Measurements from ENCODE around the gene TRAK2.
"Not testable (repeated sequence)": the region's sequence is repeated elsewhere in the genome, so short reads cannot be mapped to it uniquely, and the experiment has no call there.

The TRAK2 gene

GRCh38 chr2:201441409-201441808, 9.8 kb downstream of the TRAK2 start:
- Histone ChIP-seq H3K36me3 (ENCODE audit: control insufficient read depth in 1 of 2, insufficient read depth in 2 of 2, low read length in 2 of 2) (no peaks in the 10 kb centered on the region), H3K4me1 (ENCODE audit: control insufficient read depth in 1 of 2, insufficient read depth in 2 of 2, low read length in 2 of 2) (no peaks in the 10 kb centered on the region), H3K27me3 (ENCODE audit: insufficient read depth, low read length) (no peaks in the 10 kb centered on the region), H4K8ac (ENCODE audit: low read depth, low read length) (no peak overlapping the region), H2BK120ac (ENCODE audit: insufficient read depth, low read length, poor library complexity) (no peak overlapping the region), H4K12ac (ENCODE audit: low read depth, low read length) (no peak overlapping the region), H3K4ac (ENCODE audit: low read depth, low read length) (no peak overlapping the region), H3K27ac (ENCODE audit: low read depth, low read length) (no peak overlapping the region), H2AK5ac (ENCODE audit: low read length) (no peak overlapping the region), H3K9ac (ENCODE audit: low read length) (no peak overlapping the region), H3K79me2 (ENCODE audit: control insufficient read depth, insufficient read depth, low read length, poor library complexity) (no peaks in the 10 kb centered on the region), H3K9me3 (ENCODE audit: insufficient read depth, low read depth, low read length) (no peaks in the 10 kb centered on the region), H3K23ac (ENCODE audit: low read length) (no peak overlapping the region), H3K18ac (ENCODE audit: low read length) (no peak overlapping the region), H3K4me2 (ENCODE audit: low read length) (no peak overlapping the region), H3K79me1 (ENCODE audit: low read length) (no peaks in the 10 kb centered on the region), H2BK12ac (ENCODE audit: low read length) (no peak overlapping the region), H2BK5ac (ENCODE audit: low read depth, low read length, poor library complexity) (no peak overlapping the region), H3K14ac (ENCODE audit: low read length) (no peak overlapping the region), H4K91ac (ENCODE audit: low read depth, low read length) (no peak overlapping the region), H2AFZ (ENCODE audit: insufficient read depth, low read length, poor library complexity) (no peak overlapping the region), H3K4me3 (ENCODE audit: low read depth, low read length) (no peak overlapping the region)
- no peak for DNase-seq
- WGBS (ENCODE audit: extremely low coverage, insufficient coverage, insufficient read length), result no CpG with 5 or more reads among the region's 7 CpGs

DNA sequence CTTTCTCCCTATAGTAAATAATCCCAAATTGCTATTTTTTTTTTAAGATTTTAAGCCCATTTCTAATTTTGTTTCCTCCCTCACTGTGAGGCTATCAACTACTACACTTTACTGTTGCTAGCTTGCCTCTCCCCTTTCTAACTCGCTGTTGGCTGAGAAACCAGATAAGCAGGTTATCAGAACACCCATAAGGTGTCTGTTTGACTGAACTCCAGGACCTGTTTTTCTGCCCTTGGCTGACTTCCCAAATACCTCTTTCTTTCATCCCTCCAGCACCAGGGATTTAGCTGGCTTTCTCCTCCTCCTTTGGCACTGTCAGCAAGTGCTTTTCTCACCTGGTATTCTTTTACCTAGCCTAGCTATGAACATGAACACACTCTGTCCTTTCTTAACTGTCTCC, 11.1 kb downstream of the TRAK2 start:
- Histone ChIP-seq H3K9ac (ENCODE audit: low read length) (no peak overlapping the region), H3K4ac (ENCODE audit: low read depth, low read length) (no peak overlapping the region), H3K79me1 (ENCODE audit: low read length) (no peaks in the 10 kb centered on the region), H2BK120ac (ENCODE audit: insufficient read depth, low read length, poor library complexity) (no peak overlapping the region), H3K4me3 (ENCODE audit: low read depth, low read length) (no peak overlapping the region), H3K9me3 (ENCODE audit: insufficient read depth, low read depth, low read length) (no peaks in the 10 kb centered on the region), H3K4me2 (ENCODE audit: low read length) (no peak overlapping the region), H3K14ac (ENCODE audit: low read length) (no peak overlapping the region), H2AK5ac (ENCODE audit: low read length) (no peak overlapping the region), H3K18ac (ENCODE audit: low read length) (no peak overlapping the region), H2BK5ac (ENCODE audit: low read depth, low read length, poor library complexity) (no peak overlapping the region), H3K36me3 (ENCODE audit: control insufficient read depth in 1 of 2, insufficient read depth in 2 of 2, low read length in 2 of 2) (no peaks in the 10 kb centered on the region), H4K8ac (ENCODE audit: low read depth, low read length) (no peak overlapping the region), H3K79me2 (ENCODE audit: control insufficient read depth, insufficient read depth, low read length, poor library complexity) (no peaks in the 10 kb centered on the region), H3K27ac (ENCODE audit: low read depth, low read length) (no peak overlapping the region), H4K12ac (ENCODE audit: low read depth, low read length) (no peak overlapping the region), H3K4me1 (ENCODE audit: control insufficient read depth in 1 of 2, insufficient read depth in 2 of 2, low read length in 2 of 2) (no peaks in the 10 kb centered on the region), H3K23ac (ENCODE audit: low read length) (no peak overlapping the region), H2BK12ac (ENCODE audit: low read length) (no peak overlapping the region), H2AFZ (ENCODE audit: insufficient read depth, low read length, poor library complexity) (no peak overlapping the region), H3K27me3 (ENCODE audit: insufficient read depth, low read length) (no peaks in the 10 kb centered on the region), H4K91ac (ENCODE audit: low read depth, low read length) (no peak overlapping the region)
- WGBS (ENCODE audit: extremely low coverage, insufficient coverage, insufficient read length), result no CpG with 5 or more reads among the region's 1 CpG
- DNase-seq, result peak; percentile 53 to 76

GRCh38 chr2:201439336-201439922, 11.8 kb downstream of the TRAK2 start:
- H4K12ac ChIP-seq (ENCODE audit: low read depth, low read length), result not testable (repeated sequence)

GRCh38 chr2:201436141-201436540, 15.1 kb downstream of the TRAK2 start:
- Histone ChIP-seq H3K79me2 (ENCODE audit: control insufficient read depth, insufficient read depth, low read length, poor library complexity) (no peaks in the 10 kb centered on the region), H2BK120ac (ENCODE audit: insufficient read depth, low read length, poor library complexity) (no peak overlapping the region), H3K79me1 (ENCODE audit: low read length) (no peaks in the 10 kb centered on the region), H3K27me3 (ENCODE audit: insufficient read depth, low read length) (no peaks in the 10 kb centered on the region), H4K12ac (ENCODE audit: low read depth, low read length) (no peak overlapping the region), H2AK5ac (ENCODE audit: low read length) (no peak overlapping the region), H3K27ac (ENCODE audit: low read depth, low read length) (no peak overlapping the region), H3K23ac (ENCODE audit: low read length) (no peak overlapping the region), H3K18ac (ENCODE audit: low read length) (no peak overlapping the region), H3K9me3 (ENCODE audit: insufficient read depth, low read depth, low read length) (no peaks in the 10 kb centered on the region), H4K91ac (ENCODE audit: low read depth, low read length) (no peak overlapping the region), H3K9ac (ENCODE audit: low read length) (no peak overlapping the region), H2AFZ (ENCODE audit: insufficient read depth, low read length, poor library complexity) (no peak overlapping the region), H3K36me3 (ENCODE audit: control insufficient read depth in 1 of 2, insufficient read depth in 2 of 2, low read length in 2 of 2) (no peaks in the 10 kb centered on the region), H3K4me1 (ENCODE audit: control insufficient read depth in 1 of 2, insufficient read depth in 2 of 2, low read length in 2 of 2) (no peaks in the 10 kb centered on the region), H2BK12ac (ENCODE audit: low read length) (no peak overlapping the region), H4K8ac (ENCODE audit: low read depth, low read length) (no peak overlapping the region), H2BK5ac (ENCODE audit: low read depth, low read length, poor library complexity) (no peak overlapping the region), H3K4me3 (ENCODE audit: low read depth, low read length) (no peak overlapping the region), H3K4ac (ENCODE audit: low read depth, low read length) (no peak overlapping the region), H3K4me2 (ENCODE audit: low read length) (no peak overlapping the region), H3K14ac (ENCODE audit: low read length) (no peak overlapping the region)
- no CpG with 5 or more reads among the region's 2 CpGs for WGBS (ENCODE audit: extremely low coverage, insufficient coverage, insufficient read length)
- DNase-seq, result no peak

More at GRCh38 chr2:201439336-201439922, 11.8 kb downstream of the TRAK2 start:
- H3K4me1 ChIP-seq (ENCODE audit: control insufficient read depth in 1 of 2, insufficient read depth in 2 of 2, low read length in 2 of 2); H3K27me3 ChIP-seq (ENCODE audit: insufficient read depth, low read length); H3K9me3 ChIP-seq (ENCODE audit: insufficient read depth, low read depth, low read length); H2AFZ ChIP-seq (ENCODE audit: insufficient read depth, low read length, poor library complexity); H3K4ac ChIP-seq (ENCODE audit: low read depth, low read length); H4K91ac ChIP-seq (ENCODE audit: low read depth, low read length); H2AK5ac ChIP-seq (ENCODE audit: low read length); H3K14ac ChIP-seq (ENCODE audit: low read length); H4K8ac ChIP-seq (ENCODE audit: low read depth, low read length); H3K36me3 ChIP-seq (ENCODE audit: control insufficient read depth in 1 of 2, insufficient read depth in 2 of 2, low read length in 2 of 2); H3K79me2 ChIP-seq (ENCODE audit: control insufficient read depth, insufficient read depth, low read length, poor library complexity); H2BK5ac ChIP-seq (ENCODE audit: low read depth, low read length, poor library complexity); H3K4me3 ChIP-seq (ENCODE audit: low read depth, low read length); H3K9ac ChIP-seq (ENCODE audit: low read length); H2BK12ac ChIP-seq (ENCODE audit: low read length); H3K18ac ChIP-seq (ENCODE audit: low read length); DNase-seq; H3K23ac ChIP-seq (ENCODE audit: low read length); H3K27ac ChIP-seq (ENCODE audit: low read depth, low read length); H3K4me2 ChIP-seq (ENCODE audit: low read length); H3K79me1 ChIP-seq (ENCODE audit: low read length); H2BK120ac ChIP-seq (ENCODE audit: insufficient read depth, low read length, poor library complexity): not testable (repeated sequence)
- no CpG with 5 or more reads among the region's 3 CpGs for WGBS (ENCODE audit: extremely low coverage, insufficient coverage, insufficient read length)
